GM21737 (cell line): ENCODE data around the gene TANC1.

Experiments used
- ATAC-seq: cut with Tn5 transposase; IDR thresholded peaks from one replicate; pipeline ENCODE4 v1.9.1; 2021; ENCODE audit warnings: mild to moderate bottlenecking, moderate library complexity; ENCODE audit not compliant: unreplicated experiment

The TANC1 gene

GRCh38 chr2:158993721-158994587, 25.5 kb downstream of the TANC1 start:
- no peak for ATAC-seq

- no peak for ATAC-seq
Observed at GRCh38 chr2:158994920-158995676, 26.7 kb downstream of the TANC1 start.

- ATAC-seq = no peak
Observed at GRCh38 chr2:158995677-158996049, 27.2 kb downstream of the TANC1 start.

- ATAC-seq = no peak
Observed at GRCh38 chr2:158996378-158996993, 28.0 kb downstream of the TANC1 start.

GRCh38 chr2:158997037-158997790, 28.8 kb downstream of the TANC1 start:
- ATAC-seq = no peak

- ATAC-seq = no peak
Observed at GRCh38 chr2:158998551-158999248, 30.3 kb downstream of the TANC1 start.

GRCh38 chr2:158999458-158999857, 31.0 kb downstream of the TANC1 start:
- ATAC-seq = no peak

- ATAC-seq = no peak
Observed at GRCh38 chr2:159000072-159000471, 31.6 kb downstream of the TANC1 start.

GRCh38 chr2:159002462-159003111, 34.1 kb downstream of the TANC1 start:
- ATAC-seq = no peak

GRCh38 chr2:159003555-159003954, 35.1 kb downstream of the TANC1 start:
- no peak for ATAC-seq

- ATAC-seq = no peak
Observed at GRCh38 chr2:159004849-159005248, 36.4 kb downstream of the TANC1 start.

- no peak for ATAC-seq
Observed at GRCh38 chr2:159009940-159010339, 41.5 kb downstream of the TANC1 start.

GRCh38 chr2:159010340-159010739, 41.9 kb downstream of the TANC1 start:
- ATAC-seq = no peak

GRCh38 chr2:159010963-159011362, 42.5 kb downstream of the TANC1 start:
- no peak for ATAC-seq

- no peak for ATAC-seq
Observed at GRCh38 chr2:159012142-159012541, 43.7 kb downstream of the TANC1 start.

- no peak for ATAC-seq
Observed at GRCh38 chr2:159013103-159013502, 44.7 kb downstream of the TANC1 start.

- ATAC-seq = no peak
Observed at GRCh38 chr2:159015174-159015573, 46.7 kb downstream of the TANC1 start.

- no peak for ATAC-seq
Observed at GRCh38 chr2:159015823-159016222, 47.4 kb downstream of the TANC1 start.

GRCh38 chr2:159017837-159018236, 49.4 kb downstream of the TANC1 start:
- no peak for ATAC-seq

- ATAC-seq = no peak
Observed at GRCh38 chr2:159019021-159019420, 50.6 kb downstream of the TANC1 start.
